GM12872 (cell line): Measurements from ENCODE around the gene VWC2L.

ENCODE experiments used
- TF ChIP-seq, protein P1 (sequence below): IDR thresholded peaks from 3 replicates; pipeline ENCODE4 v1.5.1; 2011; ENCODE audit warnings: low read depth, mild to moderate bottlenecking, low read length, moderate library complexity; ENCODE audit not compliant: insufficient read depth

The VWC2L gene

DNA sequence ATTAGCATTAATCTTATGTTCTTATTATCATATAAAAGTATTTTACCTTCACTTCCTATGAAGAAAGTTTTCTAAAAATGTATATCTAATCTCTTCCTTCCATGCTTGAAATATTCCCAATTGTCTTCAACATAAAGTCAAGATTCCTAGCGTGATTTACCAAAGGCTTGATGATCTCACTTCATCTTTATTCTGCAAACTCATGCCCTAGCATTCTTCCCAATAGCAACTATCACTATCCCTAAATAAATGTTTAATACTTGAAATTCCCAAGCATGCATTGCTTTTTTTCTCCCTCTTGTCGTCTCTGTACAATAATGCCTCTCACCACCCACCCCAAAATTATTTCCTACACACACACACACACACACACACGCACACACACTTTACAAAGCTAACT is 125.8 kb downstream of the VWC2L start:
- TF ChIP-seq, protein P1, sequence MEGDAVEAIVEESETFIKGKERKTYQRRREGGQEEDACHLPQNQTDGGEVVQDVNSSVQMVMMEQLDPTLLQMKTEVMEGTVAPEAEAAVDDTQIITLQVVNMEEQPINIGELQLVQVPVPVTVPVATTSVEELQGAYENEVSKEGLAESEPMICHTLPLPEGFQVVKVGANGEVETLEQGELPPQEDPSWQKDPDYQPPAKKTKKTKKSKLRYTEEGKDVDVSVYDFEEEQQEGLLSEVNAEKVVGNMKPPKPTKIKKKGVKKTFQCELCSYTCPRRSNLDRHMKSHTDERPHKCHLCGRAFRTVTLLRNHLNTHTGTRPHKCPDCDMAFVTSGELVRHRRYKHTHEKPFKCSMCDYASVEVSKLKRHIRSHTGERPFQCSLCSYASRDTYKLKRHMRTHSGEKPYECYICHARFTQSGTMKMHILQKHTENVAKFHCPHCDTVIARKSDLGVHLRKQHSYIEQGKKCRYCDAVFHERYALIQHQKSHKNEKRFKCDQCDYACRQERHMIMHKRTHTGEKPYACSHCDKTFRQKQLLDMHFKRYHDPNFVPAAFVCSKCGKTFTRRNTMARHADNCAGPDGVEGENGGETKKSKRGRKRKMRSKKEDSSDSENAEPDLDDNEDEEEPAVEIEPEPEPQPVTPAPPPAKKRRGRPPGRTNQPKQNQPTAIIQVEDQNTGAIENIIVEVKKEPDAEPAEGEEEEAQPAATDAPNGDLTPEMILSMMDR: no peak

- TF ChIP-seq, protein P1: no peak
These were observed 127.1 kb downstream of the VWC2L start for GRCh38 chr2:214537929-214538328.

GRCh38 chr2:214542295-214542694 is 131.4 kb downstream of the VWC2L start:
- TF ChIP-seq, protein P1: no peak

DNA sequence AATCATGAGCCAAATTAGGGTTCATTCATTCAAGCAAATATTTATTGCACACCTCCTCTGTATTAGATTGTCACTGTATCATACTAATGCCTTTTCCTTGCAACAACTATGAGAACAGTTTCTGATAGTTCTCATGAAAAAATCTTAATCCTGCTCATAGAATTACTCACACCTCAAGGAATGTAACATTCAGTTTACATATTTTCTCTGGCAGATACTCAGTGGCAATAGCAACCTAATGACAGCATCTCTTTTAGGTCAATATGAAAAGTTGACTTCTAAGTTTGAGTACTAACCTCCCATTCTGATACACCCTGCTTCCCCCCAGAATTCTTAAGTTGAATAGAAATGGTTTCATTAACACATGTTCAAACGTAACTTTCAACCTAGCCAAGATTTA is 132.0 kb downstream of the VWC2L start:
- TF ChIP-seq, protein P1: no peak

DNA sequence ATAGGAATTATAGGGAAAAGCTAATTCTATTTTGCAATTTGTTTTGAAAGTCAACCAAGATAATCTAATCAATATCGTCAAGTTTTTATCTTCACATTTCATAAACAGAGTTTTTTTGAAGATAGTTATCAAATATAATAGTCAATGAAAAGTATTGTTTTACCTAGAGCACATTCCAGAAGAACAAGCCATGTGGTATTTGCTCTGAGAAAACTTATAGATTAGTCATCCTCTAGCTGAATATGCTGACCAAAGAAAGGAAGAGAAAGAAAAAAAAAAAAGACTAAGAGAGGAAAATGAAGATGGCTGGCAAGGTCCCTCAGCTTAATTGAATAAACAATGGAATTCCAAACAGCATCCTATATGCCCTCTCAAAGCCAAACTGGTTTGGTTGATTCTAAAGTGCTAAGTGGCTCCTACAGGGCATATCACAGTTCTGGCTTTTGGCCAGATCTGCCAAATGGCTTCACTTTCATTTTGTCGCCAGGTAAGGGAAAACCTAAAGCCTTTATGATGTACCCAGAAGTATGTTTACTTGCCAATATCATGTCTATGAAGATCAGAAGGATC is 132.6 kb downstream of the VWC2L start:
- TF ChIP-seq, protein P1: no peak

DNA sequence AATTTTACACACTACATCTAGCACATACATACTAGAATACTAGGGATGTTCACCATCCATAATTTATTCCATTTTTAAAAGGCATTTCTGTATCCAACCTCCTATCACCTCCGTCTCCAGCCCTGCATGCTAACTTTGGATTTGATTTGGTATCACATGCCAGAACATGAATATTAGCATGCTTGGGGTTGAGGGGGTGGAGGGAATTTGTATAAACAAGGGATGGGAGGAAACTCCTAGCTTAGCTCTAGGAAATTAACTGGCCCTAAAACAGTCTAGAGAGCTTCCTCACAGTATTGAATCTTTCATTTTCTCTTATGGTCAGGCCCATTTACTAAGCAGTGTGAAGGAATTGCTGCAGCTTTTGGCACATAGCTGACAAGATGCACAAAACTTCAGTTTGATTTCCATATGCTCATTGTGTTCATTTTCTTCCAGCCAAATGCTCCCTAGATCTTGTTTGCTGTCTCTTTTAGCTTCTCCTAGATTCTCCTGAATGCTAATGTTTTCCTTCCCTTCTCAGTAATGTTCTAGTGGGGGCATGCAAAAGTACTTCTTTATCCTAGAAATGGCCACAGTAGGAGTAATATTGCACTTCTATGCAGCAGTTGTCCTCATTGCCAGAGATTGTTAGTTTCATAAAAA is 135.2 kb downstream of the VWC2L start:
- TF ChIP-seq, protein P1: no peak

GRCh38 chr2:214547931-214548330 is 137.1 kb downstream of the VWC2L start:
- TF ChIP-seq, protein P1: no peak

- TF ChIP-seq, protein P1: no peak
These were observed 139.1 kb downstream of the VWC2L start for GRCh38 chr2:214549946-214550345.
